ENCODE results near the gene OOSP2.

OOSP2 gene

GRCh38 chr11:60095477-60096120, 55.4 kb downstream of the OOSP2 start:
- H3K27me3 ChIP-seq (ENCODE audit: insufficient read depth, poor library complexity, severe bottlenecking) = no peaks in the 10 kb centered on the region
- no peak overlapping the region for H3K27ac ChIP-seq (replicated peaks)
- TF ChIP-seq CTCF (IDR thresholded peaks at IDR 0.05; ENCODE audit: insufficient read depth, low read length) = no peak
- H3K4me3 ChIP-seq (replicated peaks; ENCODE audit: insufficient read depth, low read length) = no peak overlapping the region
- no peak for DNase-seq (ENCODE audit: low read depth in 1 of 2, low spot score in 1 of 2)

GRCh38 chr11:60097189-60097588, 57.0 kb downstream of the OOSP2 start:
- Histone ChIP-seq H3K4me3 (replicated peaks; ENCODE audit: insufficient read depth, low read length) (no peak overlapping the region), H3K27ac (replicated peaks) (no peak overlapping the region), H3K27me3 (ENCODE audit: insufficient read depth, poor library complexity, severe bottlenecking) (no peaks in the 10 kb centered on the region)
- TF ChIP-seq REST (IDR thresholded peaks at IDR 0.05; ENCODE audit: insufficient replicate concordance, low read depth) = no peak
- no peak for TF ChIP-seq POLR2AphosphoS5 (IDR thresholded peaks at IDR 0.05; ENCODE audit: low read depth)
- no peak for TF ChIP-seq GABPA (IDR thresholded peaks at IDR 0.05; ENCODE audit: low read depth)
- TF ChIP-seq SPI1 (IDR thresholded peaks at IDR 0.05; ENCODE audit: borderline replicate concordance, low read depth) = no peak
- no peak for TF ChIP-seq CTCF (IDR thresholded peaks at IDR 0.05; ENCODE audit: insufficient read depth, low read length)
- DNase-seq (ENCODE audit: low read depth in 1 of 2, low spot score in 1 of 2) = no peak

Data from HL-60 (cell line).